CD4-positive, CD25-positive, alpha-beta regulatory T cell (primary cell): ENCODE data around the gene INPP4B. TPM values are rescaled to one million over a fixed set of nuclear protein-coding genes. Genes with fewer than 3 reads are reported as not detected.
A peak's percentile ranks its signal among the peaks of the same experiment; 100 is the strongest.
"Not testable (repeated sequence)": the region's sequence is repeated elsewhere in the genome, so short reads cannot be mapped to it uniquely, and the experiment has no call there.

ENCODE experiments used
- ATAC-seq, 2 donors: fragments of 150-1000 bp; cut with Tn5 transposase; one replicate each; pipeline ENCODE4 v1.10.0; 2021; ENCODE audit warnings: low read depth in 2 of 2, moderate number of reproducible peaks in 2 of 2, moderate library complexity in 1 of 2
- DNase-seq, 3 donors: peaks; one replicate each; pipeline versions ENCODE4 v3.0.0 to v3.0.0-alpha.2; 2012 to 2022; ENCODE audit warnings: mixed read lengths in 1 of 3
- H3K27ac ChIP-seq: one replicate; pipeline ENCODE4 v1.7.0; 2013; ENCODE audit warnings: mild to moderate bottlenecking, low read length; ENCODE audit not compliant: insufficient read depth, poor library complexity, severe bottlenecking
- H3K27me3 ChIP-seq: one replicate; pipeline ENCODE4 v1.7.0; 2013; ENCODE audit warnings: low read length; ENCODE audit not compliant: control insufficient read depth, insufficient read depth
- H3K36me3 ChIP-seq: one replicate; pipeline ENCODE4 v1.7.0; 2013; ENCODE audit warnings: mild to moderate bottlenecking, low read length, moderate library complexity; ENCODE audit not compliant: control insufficient read depth, insufficient read depth
- H3K4me1 ChIP-seq: 2 replicates; pipeline ENCODE4 v1.7.0; 2013; ENCODE audit warnings: mild to moderate bottlenecking, low read length; ENCODE audit not compliant: insufficient read depth, control insufficient read depth, poor library complexity, severe bottlenecking
- H3K4me3 ChIP-seq: one replicate; pipeline ENCODE4 v1.7.0; 2013; ENCODE audit warnings: low read depth, mild to moderate bottlenecking, low read length, moderate library complexity
- H3K9me3 ChIP-seq, 2 experiments: 1 replicate in 1 of 2; 2 replicates in 1 of 2; pipeline ENCODE4 v1.7.0; 2013; ENCODE audit warnings: low read length in 2 of 2, mild to moderate bottlenecking in 1 of 2, moderate library complexity in 1 of 2; ENCODE audit not compliant: control insufficient read depth in 2 of 2
- H3K27ac Mint-ChIP-seq, 3 donors: one replicate each; pipeline ENCODE4 v1.8.0; 2020 to 2022; ENCODE audit warnings: mild to moderate bottlenecking in 3 of 3, mixed read lengths in 3 of 3, moderate library complexity in 2 of 3
- H3K27me3 Mint-ChIP-seq: one replicate; pipeline ENCODE4 v1.8.0; 2022; ENCODE audit warnings: mild to moderate bottlenecking, mixed read lengths
- H3K36me3 Mint-ChIP-seq: one replicate; pipeline ENCODE4 v1.8.0; 2020; ENCODE audit warnings: mixed read lengths
- H3K4me1 Mint-ChIP-seq, 4 donors: one replicate each; pipeline ENCODE4 v1.8.0; 2020 to 2022; ENCODE audit warnings: mixed read lengths in 4 of 4, mild to moderate bottlenecking in 1 of 4
- H3K4me3 Mint-ChIP-seq, 4 donors: one replicate each; pipeline ENCODE4 v1.8.0; 2020 to 2022; ENCODE audit warnings: mild to moderate bottlenecking in 4 of 4, mixed read lengths in 4 of 4, moderate library complexity in 3 of 4
- H3K9me3 Mint-ChIP-seq, 7 donors: one replicate each; pipeline ENCODE4 v1.8.0; 2020 to 2022; ENCODE audit warnings: mixed read lengths in 7 of 7, mild to moderate bottlenecking in 3 of 7, moderate library complexity in 2 of 7
- polyA plus RNA-seq, 4 donors: library from polyadenylated mRNA; unstranded; fragments of 300-500 nt; fragmentation: Illumina TruSeq; gene quantifications; one replicate each; pipeline ENCODE4 v1.2.3, GENCODE V29; 2021
- total RNA-seq: library from RNA; stranded (reverse); gene quantifications from one replicate; pipeline ENCODE4 v1.2.3, GENCODE V29; 2022

Gene INPP4B
- total and polyA plus RNA-seq, 5 donors from 2014 or later: 37.6 to 89.4 (median 44.6) TPM

DNA sequence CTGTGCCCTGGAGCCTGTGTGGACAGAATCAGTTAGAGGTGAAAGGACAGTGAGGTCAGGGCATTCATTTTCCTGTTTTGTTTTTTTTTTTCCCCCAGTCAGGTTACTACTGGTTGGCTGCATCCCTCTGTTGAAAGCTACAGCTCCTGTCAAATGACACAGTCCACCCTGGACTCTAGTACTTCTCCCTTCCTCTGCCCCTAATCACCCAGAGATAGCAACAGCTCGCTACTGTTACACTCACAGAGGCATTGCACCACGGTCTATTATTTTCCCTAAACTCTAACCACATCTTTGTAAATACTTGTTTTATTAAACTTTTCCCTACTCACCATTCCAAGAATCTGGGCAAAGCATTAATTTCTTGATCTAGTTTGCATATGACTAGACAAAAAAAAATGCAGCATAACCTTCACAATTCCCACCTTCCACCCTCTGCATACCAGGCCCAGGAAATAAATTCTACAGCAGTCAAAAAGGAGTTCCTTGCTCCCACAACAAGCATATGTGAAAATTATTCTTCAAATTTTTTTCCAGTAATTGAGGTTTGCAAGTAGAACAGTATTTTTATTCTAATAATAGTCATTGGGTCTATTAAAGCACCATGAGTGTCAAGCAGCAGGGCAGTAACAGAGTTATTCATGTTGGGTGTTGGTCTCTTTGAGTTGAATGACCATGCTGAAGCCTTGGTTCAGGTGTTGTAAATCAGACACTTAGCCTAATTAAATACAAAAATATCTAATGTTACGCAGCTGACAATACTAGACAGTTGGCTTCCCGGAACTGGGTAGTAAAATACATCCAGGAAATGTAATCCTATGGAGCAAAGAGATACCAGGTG is 329.2 kb downstream of the INPP4B start:
- no peak overlapping the region for H3K4me3 ChIP-seq
- no peaks in the 10 kb centered on the region for H3K4me1 ChIP-seq
- Mint-ChIP-seq H3K27me3 (no peaks in the 10 kb centered on the region), H3K36me3 (peaks cover 5% of the 10 kb centered on the region), H3K9me3 (peaks cover 0 to 2% (median 0%) of the 10 kb centered on the region in 7 donors), H3K27ac (no peak overlapping the region), H3K4me1 (peaks cover 0 to 9% (median under 1%) of the 10 kb centered on the region in 4 donors), H3K4me3 (no peak overlapping the region)
- no peak overlapping the region for H3K27ac ChIP-seq
- no peaks in the 10 kb centered on the region for H3K9me3 ChIP-seq
- H3K36me3 ChIP-seq: no peaks in the 10 kb centered on the region
- H3K27me3 ChIP-seq: no peaks in the 10 kb centered on the region
- ATAC-seq (no peak), DNase-seq (no peak)

DNA sequence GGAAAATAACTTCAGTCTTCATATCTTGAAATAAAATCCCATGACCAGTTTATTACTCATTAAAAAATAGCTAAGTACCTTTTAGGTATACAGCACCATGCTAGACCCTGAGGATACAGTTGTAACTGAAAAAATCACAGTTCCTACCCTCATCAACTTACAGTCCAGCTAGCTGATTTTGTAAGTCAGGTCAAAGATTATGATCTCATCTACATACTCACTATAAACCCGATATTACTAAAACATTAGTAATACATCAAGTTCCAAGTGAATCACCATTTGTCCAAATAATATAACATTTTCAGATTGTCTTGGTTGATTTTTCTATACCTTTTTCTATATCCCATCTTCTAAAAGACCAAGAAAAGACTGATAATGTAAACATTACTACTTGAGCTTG is 333.9 kb downstream of the INPP4B start:
- H3K4me1 ChIP-seq: no peaks in the 10 kb centered on the region
- no peaks in the 10 kb centered on the region for H3K9me3 ChIP-seq
- no peak for DNase-seq
- no peaks in the 10 kb centered on the region for H3K27me3 Mint-ChIP-seq
- peaks cover 0 to 6% (median under 1%) of the 10 kb centered on the region in 4 donors for H3K4me1 Mint-ChIP-seq
- no peaks in the 10 kb centered on the region for H3K27me3 ChIP-seq
- no peak for ATAC-seq
- H3K9me3 Mint-ChIP-seq: peaks cover 0 to 3% (median 0%) of the 10 kb centered on the region in 7 donors
- H3K4me3 ChIP-seq: no peak overlapping the region
- peak overlapping the region in 1 of 3 donors; percentile 10 for H3K27ac Mint-ChIP-seq
- no peak overlapping the region for H3K4me3 Mint-ChIP-seq
- H3K36me3 ChIP-seq: no peaks in the 10 kb centered on the region
- no peak overlapping the region for H3K27ac ChIP-seq
- peaks cover 5% of the 10 kb centered on the region for H3K36me3 Mint-ChIP-seq

DNA sequence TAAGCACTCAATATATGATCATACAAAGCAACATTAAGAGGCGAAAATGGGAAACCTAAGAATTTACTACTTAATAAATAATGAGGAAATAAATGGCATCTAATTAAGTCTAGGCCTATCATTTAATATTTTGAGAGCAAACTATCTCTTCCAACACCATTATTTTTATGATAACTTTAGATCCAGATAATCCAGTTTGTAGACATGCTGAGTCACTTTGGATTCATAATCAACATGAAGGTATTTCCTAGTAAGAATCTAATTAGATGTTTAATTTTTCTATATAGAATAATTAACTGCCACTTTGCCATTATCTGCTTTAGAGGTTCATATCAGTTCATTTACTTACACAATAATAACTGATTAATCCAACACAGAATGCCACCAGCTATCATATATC is 336.2 kb downstream of the INPP4B start:
- no peaks in the 10 kb centered on the region for H3K4me1 ChIP-seq
- Mint-ChIP-seq H3K27ac (no peak overlapping the region), H3K9me3 (peaks cover 0 to 2% (median 0%) of the 10 kb centered on the region in 7 donors), H3K36me3 (no peaks in the 10 kb centered on the region), H3K27me3 (no peaks in the 10 kb centered on the region), H3K4me3 (no peak overlapping the region), H3K4me1 (peaks cover 0 to 4% (median 0%) of the 10 kb centered on the region in 4 donors)
- H3K27ac ChIP-seq: no peak overlapping the region
- ATAC-seq (no peak), DNase-seq (no peak)
- H3K27me3 ChIP-seq: no peaks in the 10 kb centered on the region
- no peaks in the 10 kb centered on the region for H3K9me3 ChIP-seq
- no peak overlapping the region for H3K4me3 ChIP-seq
- no peaks in the 10 kb centered on the region for H3K36me3 ChIP-seq

DNA sequence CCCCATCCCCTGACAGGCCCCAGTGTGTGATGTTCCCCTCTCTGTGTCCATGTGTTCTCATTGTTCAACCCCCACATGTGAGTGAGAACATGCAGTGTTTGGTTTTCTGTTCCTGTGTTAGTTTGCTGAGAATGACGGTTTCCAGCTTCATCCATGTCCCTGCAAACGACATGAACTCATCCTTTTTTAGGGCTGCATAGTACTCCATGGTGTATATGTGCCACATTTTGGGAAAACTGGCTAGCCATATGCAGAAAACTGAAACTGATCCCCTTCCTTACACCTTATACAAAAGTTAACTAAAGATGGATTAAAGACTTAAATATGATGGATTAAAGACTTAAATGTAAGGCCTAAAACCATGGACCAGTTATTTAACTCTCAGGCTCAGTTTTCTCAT is 336.7 kb downstream of the INPP4B start:
- not testable (repeated sequence) for H3K36me3 Mint-ChIP-seq, H3K27ac ChIP-seq, ATAC-seq

DNA sequence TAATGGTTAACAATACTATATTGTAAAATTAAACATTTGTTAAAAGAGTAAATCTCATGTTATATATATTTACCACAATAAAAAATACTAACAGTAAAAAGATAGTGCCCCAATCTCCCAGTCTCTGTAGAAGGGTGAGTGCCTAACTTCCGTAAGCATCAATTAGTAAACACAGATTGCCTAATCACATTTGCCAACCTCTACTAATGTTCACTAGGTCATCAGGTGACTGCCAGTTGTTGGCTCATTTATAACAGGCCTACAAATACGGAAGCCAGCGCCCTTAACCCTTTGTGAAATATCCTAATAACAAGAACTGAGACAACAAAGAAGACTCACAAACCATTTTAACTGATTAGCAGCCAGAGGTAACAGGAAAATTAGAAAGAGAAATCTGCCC is 345.1 kb downstream of the INPP4B start:
- ATAC-seq: no peak
- H3K4me3 Mint-ChIP-seq: peak overlapping the region in 1 of 4 donors; percentile 22
- H3K27ac Mint-ChIP-seq: peak overlapping the region in 1 of 3 donors; percentile 18
- Histone ChIP-seq H3K4me3 (no peak overlapping the region), H3K36me3 (no peaks in the 10 kb centered on the region), H3K9me3 (no peaks in the 10 kb centered on the region), H3K27me3 (no peaks in the 10 kb centered on the region), H3K4me1 (no peaks in the 10 kb centered on the region), H3K27ac (no peak overlapping the region)
- DNase-seq: no peak
- H3K4me1 Mint-ChIP-seq: peaks cover 0 to 11% (median 3%) of the 10 kb centered on the region in 4 donors
- no peaks in the 10 kb centered on the region for H3K36me3 Mint-ChIP-seq
- H3K27me3 Mint-ChIP-seq: no peaks in the 10 kb centered on the region
- peaks cover 0 to 2% (median 0%) of the 10 kb centered on the region in 7 donors for H3K9me3 Mint-ChIP-seq

More for the DNA sequence above, 336.7 kb downstream of the INPP4B start:
- not testable (repeated sequence) for H3K36me3 ChIP-seq, H3K4me1 Mint-ChIP-seq, H3K27me3 Mint-ChIP-seq, DNase-seq, H3K4me3 ChIP-seq, H3K4me1 ChIP-seq, H3K9me3 ChIP-seq, H3K27ac Mint-ChIP-seq, H3K4me3 Mint-ChIP-seq, H3K27me3 ChIP-seq, H3K9me3 Mint-ChIP-seq

DNA sequence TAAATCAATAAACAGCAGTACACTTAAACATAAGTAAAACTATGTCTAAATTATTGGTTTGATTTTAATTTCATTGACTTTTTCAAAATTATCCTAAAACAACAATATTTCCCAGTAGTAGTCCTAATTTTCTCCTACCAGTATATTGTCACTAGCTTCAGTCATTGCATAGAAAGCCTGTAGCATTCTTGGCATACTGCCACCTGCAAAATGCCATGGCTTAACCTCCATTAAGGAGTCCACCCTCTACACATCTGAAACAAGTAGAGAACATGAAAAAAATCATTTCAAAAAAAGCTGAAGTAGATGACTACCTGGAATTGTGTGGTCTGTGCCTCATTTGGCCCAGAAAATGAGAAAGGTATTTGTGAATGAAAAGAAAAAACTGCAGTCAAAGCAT is 348.5 kb downstream of the INPP4B start:
- Mint-ChIP-seq H3K27me3 (no peaks in the 10 kb centered on the region), H3K9me3 (peaks cover 0 to 7% (median 2%) of the 10 kb centered on the region in 7 donors), H3K4me3 (no peak overlapping the region), H3K27ac (no peak overlapping the region), H3K36me3 (no peaks in the 10 kb centered on the region), H3K4me1 (peaks cover 0 to 8% (median 3%) of the 10 kb centered on the region in 4 donors)
- no peaks in the 10 kb centered on the region for H3K9me3 ChIP-seq
- H3K27me3 ChIP-seq: no peaks in the 10 kb centered on the region
- no peak overlapping the region for H3K27ac ChIP-seq
- no peaks in the 10 kb centered on the region for H3K4me1 ChIP-seq
- H3K36me3 ChIP-seq: no peaks in the 10 kb centered on the region
- ATAC-seq: no peak
- no peak overlapping the region for H3K4me3 ChIP-seq
- DNase-seq: no peak

DNA sequence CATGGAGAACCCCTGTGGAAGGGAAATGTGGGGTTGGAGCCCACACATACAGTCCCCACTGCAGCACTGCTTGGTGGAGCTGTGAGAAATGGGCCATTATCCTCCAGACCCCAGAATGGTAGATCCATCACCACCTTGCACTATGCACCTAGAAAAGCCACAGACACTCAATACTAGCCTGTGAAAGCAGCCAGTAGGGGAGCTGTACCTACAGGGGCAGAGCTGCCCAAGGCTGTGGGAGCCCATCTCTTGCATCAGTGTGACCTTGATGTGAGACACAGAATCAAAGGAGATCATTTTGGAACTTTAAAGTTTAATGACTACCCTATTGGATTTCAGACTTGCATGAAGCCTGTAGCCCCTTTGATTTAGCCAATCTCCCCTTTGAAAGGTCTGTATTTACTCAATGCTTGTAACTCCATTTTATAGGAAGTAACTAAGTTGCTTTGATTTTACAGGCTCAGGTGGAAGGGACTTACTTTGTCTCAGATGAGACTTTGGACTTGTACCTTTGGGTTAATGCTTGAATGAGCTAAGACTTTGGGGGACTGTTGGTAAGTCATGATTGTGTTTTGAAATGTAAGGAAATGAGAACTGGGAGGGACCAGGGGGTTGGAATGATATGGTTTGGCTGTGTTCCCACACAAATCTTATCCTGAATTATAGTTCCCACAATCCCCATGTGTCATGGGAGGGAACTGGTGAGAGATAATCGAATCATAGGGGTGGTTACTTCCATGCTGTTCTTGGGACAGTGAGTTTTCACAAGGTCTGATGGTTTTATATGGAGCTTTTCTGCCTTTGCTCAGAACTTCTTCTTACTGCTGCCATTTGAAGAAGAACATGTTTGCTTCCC is 352.6 kb downstream of the INPP4B start:
- DNase-seq (peak in 1 of 3 donors; percentile 4), ATAC-seq (no peak)
- Mint-ChIP-seq H3K4me3 (no peak overlapping the region), H3K9me3 (peaks cover 0 to 11% (median 6%) of the 10 kb centered on the region in 7 donors), H3K27ac (no peak overlapping the region), H3K36me3 (no peaks in the 10 kb centered on the region), H3K4me1 (peaks cover 0 to 8% (median 1%) of the 10 kb centered on the region in 4 donors), H3K27me3 (no peaks in the 10 kb centered on the region)
- Histone ChIP-seq H3K4me1 (no peaks in the 10 kb centered on the region), H3K9me3 (peaks cover 0 to 1% of the 10 kb centered on the region in 2 experiments), H3K27me3 (no peaks in the 10 kb centered on the region), H3K4me3 (no peak overlapping the region), H3K27ac (no peak overlapping the region), H3K36me3 (no peaks in the 10 kb centered on the region)
